Mesendoderm (in vitro differentiated cells): ENCODE data around the gene PTPN22.
A peak's percentile ranks its signal among the peaks of the same experiment; 100 is the strongest.

ENCODE experiments used
- DNase-seq: peaks from one replicate; pipeline ENCODE4 v3.0.0; 2013
- H2AK5ac ChIP-seq: 2 replicates; pipeline ENCODE4 v1.6.1; 2013; ENCODE audit warnings: low read length, inconsistent platforms
- H2BK120ac ChIP-seq: 2 replicates; pipeline ENCODE4 v1.6.1; 2013; ENCODE audit warnings: low read depth, mild to moderate bottlenecking, low read length, moderate library complexity, mixed read lengths
- H2BK15ac ChIP-seq: replicated peaks from 2 replicates; pipeline ENCODE4 v1.6.1; 2013; ENCODE audit warnings: low read depth, mild to moderate bottlenecking, moderate library complexity
- H2BK5ac ChIP-seq: 2 replicates; pipeline ENCODE4 v1.6.1; 2013; ENCODE audit warnings: low read length, inconsistent platforms
- H3K18ac ChIP-seq: 2 replicates; pipeline ENCODE4 v1.6.1; 2013; ENCODE audit warnings: mild to moderate bottlenecking, low read length, mixed read lengths
- H3K23ac ChIP-seq: one replicate; pipeline ENCODE4 v1.6.1; 2013; ENCODE audit warnings: low read length
- H3K27ac ChIP-seq: 2 replicates; pipeline ENCODE4 v1.5.1; 2013; ENCODE audit warnings: low read depth, mild to moderate bottlenecking, inconsistent platforms, low read length, moderate library complexity
- H3K27me3 ChIP-seq: 2 replicates; pipeline ENCODE4 v1.6.1; 2013; ENCODE audit warnings: low read length, control low read depth, mild to moderate bottlenecking, inconsistent platforms; ENCODE audit not compliant: insufficient read depth, poor library complexity
- H3K36me3 ChIP-seq: 2 replicates; pipeline ENCODE4 v1.6.1; 2013; ENCODE audit warnings: low read length, inconsistent platforms; ENCODE audit not compliant: control insufficient read depth, insufficient read depth
- H3K4ac ChIP-seq: one replicate; pipeline ENCODE4 v1.6.1; 2013; ENCODE audit warnings: low read depth, mild to moderate bottlenecking, low read length, moderate library complexity
- H3K4me1 ChIP-seq: 2 replicates; pipeline ENCODE4 v1.6.1; 2013; ENCODE audit warnings: low read depth, low read length, inconsistent platforms; ENCODE audit not compliant: control insufficient read depth
- H3K4me2 ChIP-seq: 2 replicates; pipeline ENCODE4 v1.6.1; 2013; ENCODE audit warnings: low read length
- H3K4me3 ChIP-seq: 2 replicates; pipeline ENCODE4 v1.5.1; 2013; ENCODE audit warnings: mild to moderate bottlenecking, low read length
- H3K56ac ChIP-seq: one replicate; pipeline ENCODE4 v1.6.1; 2013; ENCODE audit warnings: low read length
- H3K79me1 ChIP-seq: 2 replicates; pipeline ENCODE4 v1.6.1; 2013; ENCODE audit warnings: low read length, inconsistent platforms
- H3K79me2 ChIP-seq: 2 replicates; pipeline ENCODE4 v1.6.1; 2013; ENCODE audit warnings: mild to moderate bottlenecking, low read length; ENCODE audit not compliant: control insufficient read depth, insufficient read depth
- H3K9ac ChIP-seq: 2 replicates; pipeline ENCODE4 v1.6.1; 2013; ENCODE audit warnings: low read length, inconsistent platforms
- H4K5ac ChIP-seq: one replicate; pipeline ENCODE4 v1.6.1; 2013; ENCODE audit warnings: low read length
- H4K8ac ChIP-seq: one replicate; pipeline ENCODE4 v1.6.1; 2013; ENCODE audit warnings: low read depth, mild to moderate bottlenecking, control low read depth, low read length, moderate library complexity
- WGBS: extraction: QIAGEN DNeasy Blood & Tissue Kit; methylation state at CpG from one replicate; pipeline ENCODE4 v1.1.7; 2013; ENCODE audit warnings: low lambda C conversion rate, missing lambda C conversion rate; ENCODE audit not compliant: insufficient coverage; ENCODE audit errors: extremely low coverage; 5-methylcytosine and 5-hydroxymethylcytosine counted together

Gene PTPN22

GRCh38 chr1:113903501-113904292, 32.2 kb upstream of the PTPN22 start:
- H4K5ac ChIP-seq, result no peak overlapping the region
- no peak overlapping the region for H3K27ac ChIP-seq
- no peak overlapping the region for H3K4ac ChIP-seq
- H3K4me3 ChIP-seq, result peak overlapping the region; percentile 92
- H3K18ac ChIP-seq, result no peak overlapping the region
- H3K79me1 ChIP-seq, result peaks cover 5% of the 10 kb centered on the region
- H2BK120ac ChIP-seq, result no peak overlapping the region
- peak overlapping the region; percentile 87 for H3K4me2 ChIP-seq
- peaks cover 2% of the 10 kb centered on the region for H3K4me1 ChIP-seq
- no CpG with 5 or more reads among the region's 7 CpGs for WGBS
- no peak overlapping the region for H3K23ac ChIP-seq
- no peak for DNase-seq
- peaks cover 2% of the 10 kb centered on the region for H3K79me2 ChIP-seq
- peak overlapping the region; percentile 85 for H3K9ac ChIP-seq
- H3K36me3 ChIP-seq, result peaks cover 1% of the 10 kb centered on the region
- H3K27me3 ChIP-seq, result no peaks in the 10 kb centered on the region
- H2BK5ac ChIP-seq, result no peak overlapping the region
- H2AK5ac ChIP-seq, result no peak overlapping the region
- no peak overlapping the region for H4K8ac ChIP-seq
- peak overlapping the region; percentile 92 for H3K56ac ChIP-seq
- H2BK15ac ChIP-seq, result no peak overlapping the region

GRCh38 chr1:113901191-113901590, 29.7 kb upstream of the PTPN22 start:
- WGBS, result no CpG with 5 or more reads among the region's 3 CpGs
- Histone ChIP-seq H2AK5ac (no peak overlapping the region), H4K5ac (no peak overlapping the region), H2BK5ac (no peak overlapping the region), H2BK120ac (no peak overlapping the region), H3K4me2 (no peak overlapping the region), H3K36me3 (no peaks in the 10 kb centered on the region), H3K56ac (no peak overlapping the region), H3K79me1 (peaks cover 3% of the 10 kb centered on the region), H3K27ac (no peak overlapping the region), H3K79me2 (peaks cover 2% of the 10 kb centered on the region), H3K9ac (no peak overlapping the region), H3K4ac (no peak overlapping the region), H2BK15ac (no peak overlapping the region), H3K4me3 (no peak overlapping the region), H3K23ac (no peak overlapping the region), H4K8ac (no peak overlapping the region), H3K4me1 (peaks cover 2% of the 10 kb centered on the region), H3K27me3 (no peaks in the 10 kb centered on the region), H3K18ac (no peak overlapping the region)
- no peak for DNase-seq

- DNase-seq, result no peak
- Histone ChIP-seq H3K79me1 (peaks cover 3% of the 10 kb centered on the region), H4K8ac (no peak overlapping the region), H3K4me1 (peaks cover 2% of the 10 kb centered on the region), H2BK15ac (no peak overlapping the region), H2BK5ac (no peak overlapping the region), H4K5ac (no peak overlapping the region), H3K9ac (no peak overlapping the region), H3K4me3 (no peak overlapping the region), H3K4ac (no peak overlapping the region), H3K27ac (no peak overlapping the region), H3K36me3 (no peaks in the 10 kb centered on the region), H3K79me2 (peaks cover 2% of the 10 kb centered on the region), H2AK5ac (no peak overlapping the region), H3K4me2 (no peak overlapping the region), H2BK120ac (no peak overlapping the region), H3K23ac (no peak overlapping the region), H3K56ac (no peak overlapping the region), H3K27me3 (no peaks in the 10 kb centered on the region), H3K18ac (no peak overlapping the region)
Measured at GRCh38 chr1:113899111-113899510, 27.6 kb upstream of the PTPN22 start.

GRCh38 chr1:113898241-113898814, 26.8 kb upstream of the PTPN22 start:
- Histone ChIP-seq H3K79me2 (no peaks in the 10 kb centered on the region), H3K4me2 (no peak overlapping the region), H3K23ac (no peak overlapping the region), H4K8ac (no peak overlapping the region), H4K5ac (no peak overlapping the region), H3K4ac (no peak overlapping the region), H3K27me3 (no peaks in the 10 kb centered on the region), H3K36me3 (no peaks in the 10 kb centered on the region), H3K4me3 (no peak overlapping the region), H3K9ac (no peak overlapping the region), H3K27ac (no peak overlapping the region), H3K79me1 (no peaks in the 10 kb centered on the region), H2BK5ac (no peak overlapping the region), H3K4me1 (no peaks in the 10 kb centered on the region), H2AK5ac (no peak overlapping the region), H3K56ac (no peak overlapping the region), H3K18ac (no peak overlapping the region), H2BK15ac (no peak overlapping the region), H2BK120ac (no peak overlapping the region)
- no CpG with 5 or more reads among the region's 1 CpG for WGBS
- no peak for DNase-seq

- WGBS, result no CpG with 5 or more reads among the region's 8 CpGs
- H3K27me3 ChIP-seq, result no peaks in the 10 kb centered on the region
- H3K4me1 ChIP-seq, result no peaks in the 10 kb centered on the region
- H3K56ac ChIP-seq, result no peak overlapping the region
- H3K36me3 ChIP-seq, result no peaks in the 10 kb centered on the region
- no peak overlapping the region for H4K5ac ChIP-seq
- no peak overlapping the region for H3K23ac ChIP-seq
- H3K4ac ChIP-seq, result no peak overlapping the region
- H3K4me2 ChIP-seq, result no peak overlapping the region
- H3K18ac ChIP-seq, result no peak overlapping the region
- H3K27ac ChIP-seq, result no peak overlapping the region
- H3K4me3 ChIP-seq, result no peak overlapping the region
- H4K8ac ChIP-seq, result no peak overlapping the region
- no peaks in the 10 kb centered on the region for H3K79me2 ChIP-seq
- H2BK15ac ChIP-seq, result no peak overlapping the region
- no peaks in the 10 kb centered on the region for H3K79me1 ChIP-seq
- H3K9ac ChIP-seq, result no peak overlapping the region
- no peak overlapping the region for H2BK120ac ChIP-seq
- no peak overlapping the region for H2BK5ac ChIP-seq
- no peak for DNase-seq
- H2AK5ac ChIP-seq, result no peak overlapping the region
Measured at GRCh38 chr1:113895961-113896360, 24.4 kb upstream of the PTPN22 start.

- H3K4me3 ChIP-seq, result no peak overlapping the region
- no peak overlapping the region for H3K18ac ChIP-seq
- H2BK5ac ChIP-seq, result no peak overlapping the region
- H3K4ac ChIP-seq, result no peak overlapping the region
- no peak overlapping the region for H3K9ac ChIP-seq
- no peak overlapping the region for H3K27ac ChIP-seq
- no peaks in the 10 kb centered on the region for H3K79me2 ChIP-seq
- H3K23ac ChIP-seq, result no peak overlapping the region
- no peak overlapping the region for H3K4me2 ChIP-seq
- no peak for DNase-seq
- H3K79me1 ChIP-seq, result no peaks in the 10 kb centered on the region
- H2BK120ac ChIP-seq, result no peak overlapping the region
- no peaks in the 10 kb centered on the region for H3K27me3 ChIP-seq
- no peak overlapping the region for H4K5ac ChIP-seq
- no peaks in the 10 kb centered on the region for H3K36me3 ChIP-seq
- no CpG with 5 or more reads among the region's 6 CpGs for WGBS
- H2BK15ac ChIP-seq, result no peak overlapping the region
- H3K56ac ChIP-seq, result no peak overlapping the region
- no peaks in the 10 kb centered on the region for H3K4me1 ChIP-seq
- H2AK5ac ChIP-seq, result no peak overlapping the region
- no peak overlapping the region for H4K8ac ChIP-seq
Measured at GRCh38 chr1:113895098-113895497, 23.6 kb upstream of the PTPN22 start.
